Activated CD4-positive, alpha-beta T cell treated with anti-CD3 and anti-CD28 coated beads, Interleukin-2, Interleukin-4, amounts not matched to agents 100 ng/mL and 50 ng/mL, durations not matched to agents 16 hours and 8 hours (primary cell): ENCODE measurements around the gene GLIS1.

Experiments used
- DNase-seq: peaks from one replicate; pipeline ENCODE4 v3.0.0-alpha.2; 2020; ENCODE audit warnings: low spot score

GLIS1 gene

DNA sequence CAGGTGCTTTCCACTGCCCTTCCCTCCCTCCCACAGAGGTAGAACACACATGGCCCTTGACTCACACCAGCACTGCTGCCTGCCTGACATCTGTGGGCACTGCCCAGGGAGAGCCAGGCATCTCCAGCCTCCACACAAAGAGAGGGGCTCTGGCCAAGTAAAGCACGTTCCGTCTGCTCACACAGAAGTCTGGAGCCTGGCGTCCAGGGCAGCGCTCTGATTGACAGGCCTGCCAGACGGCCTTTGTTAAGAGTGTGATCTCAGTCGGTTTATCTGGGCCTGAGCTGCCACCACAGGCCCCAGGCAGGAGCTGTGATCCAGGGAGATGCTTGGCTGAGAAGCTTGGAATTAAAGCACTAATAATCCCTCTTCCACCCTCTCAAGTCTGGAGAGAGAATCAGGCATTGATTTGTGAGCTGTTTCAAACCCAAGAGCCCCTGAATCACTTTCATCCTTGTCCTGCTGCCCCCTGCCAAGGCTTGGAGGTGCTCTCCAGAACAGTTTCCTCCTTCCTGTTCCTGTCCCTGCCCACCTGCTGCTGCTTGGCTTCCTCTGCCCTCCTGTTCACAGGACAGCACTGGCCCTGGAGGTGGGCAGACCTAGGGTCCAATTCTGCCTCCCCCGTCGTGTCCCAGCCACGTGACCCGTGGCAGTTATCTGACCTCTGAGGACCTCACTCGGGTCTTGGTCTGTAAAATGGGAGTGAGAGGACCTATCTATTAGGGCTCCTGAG lies 276.0 kb downstream of the GLIS1 start:
- DNase-seq, result no peak

DNA sequence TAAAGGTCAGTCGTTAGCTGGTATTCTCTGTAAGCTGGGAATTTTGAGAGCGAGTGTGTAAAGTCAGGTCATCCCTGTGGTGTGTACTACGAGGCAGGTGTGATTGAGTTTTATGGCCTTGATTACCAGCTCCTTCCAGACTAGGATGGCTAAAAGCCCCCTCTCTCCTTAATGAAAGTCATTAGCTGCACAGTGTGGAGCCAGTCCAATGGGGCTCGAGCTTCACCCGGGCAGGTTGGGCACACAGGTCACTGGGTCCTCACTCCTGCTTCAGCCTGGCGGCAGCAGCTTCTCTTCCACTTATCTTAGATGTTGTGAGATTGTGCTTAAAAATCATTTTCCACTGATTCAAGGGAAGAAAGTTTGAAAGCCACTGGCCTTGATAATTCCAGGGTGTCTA lies 276.8 kb downstream of the GLIS1 start:
- no peak for DNase-seq

DNA sequence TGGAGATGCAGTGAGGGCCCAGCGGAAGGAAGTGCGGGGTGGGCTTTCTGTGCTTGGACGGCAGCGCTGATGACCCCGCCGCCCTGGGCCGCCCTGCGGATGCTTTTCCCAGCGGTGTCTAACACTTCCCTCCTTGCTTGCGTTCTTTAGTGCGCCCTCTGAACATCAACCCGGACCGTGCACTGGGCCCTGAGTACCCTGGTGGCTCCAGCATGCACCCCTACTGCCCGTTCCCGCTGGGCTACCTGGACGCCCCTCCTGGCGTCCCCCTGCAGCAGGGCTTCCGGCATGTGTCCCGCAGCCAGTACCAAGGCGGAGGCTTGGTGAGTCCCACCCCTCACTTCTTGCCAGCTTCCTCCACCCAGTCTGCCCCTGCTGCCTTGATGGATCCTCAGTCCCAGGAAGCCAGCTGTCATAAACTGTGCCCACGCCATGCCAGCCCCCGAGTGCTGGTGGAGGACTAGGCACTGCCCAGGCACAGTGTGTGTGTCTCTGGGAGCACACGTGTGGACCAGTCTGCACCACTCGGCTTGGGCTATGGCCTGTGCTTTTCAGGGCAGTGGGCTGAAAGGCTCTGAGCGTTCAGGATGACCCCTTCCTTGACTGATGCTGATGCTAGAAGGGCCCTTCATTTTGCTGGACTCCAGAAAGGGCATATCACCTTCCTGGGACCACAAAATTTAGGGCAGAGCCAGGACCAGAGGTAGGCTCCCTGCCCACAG lies 277.5 kb downstream of the GLIS1 start:
- DNase-seq, result no peak

DNA sequence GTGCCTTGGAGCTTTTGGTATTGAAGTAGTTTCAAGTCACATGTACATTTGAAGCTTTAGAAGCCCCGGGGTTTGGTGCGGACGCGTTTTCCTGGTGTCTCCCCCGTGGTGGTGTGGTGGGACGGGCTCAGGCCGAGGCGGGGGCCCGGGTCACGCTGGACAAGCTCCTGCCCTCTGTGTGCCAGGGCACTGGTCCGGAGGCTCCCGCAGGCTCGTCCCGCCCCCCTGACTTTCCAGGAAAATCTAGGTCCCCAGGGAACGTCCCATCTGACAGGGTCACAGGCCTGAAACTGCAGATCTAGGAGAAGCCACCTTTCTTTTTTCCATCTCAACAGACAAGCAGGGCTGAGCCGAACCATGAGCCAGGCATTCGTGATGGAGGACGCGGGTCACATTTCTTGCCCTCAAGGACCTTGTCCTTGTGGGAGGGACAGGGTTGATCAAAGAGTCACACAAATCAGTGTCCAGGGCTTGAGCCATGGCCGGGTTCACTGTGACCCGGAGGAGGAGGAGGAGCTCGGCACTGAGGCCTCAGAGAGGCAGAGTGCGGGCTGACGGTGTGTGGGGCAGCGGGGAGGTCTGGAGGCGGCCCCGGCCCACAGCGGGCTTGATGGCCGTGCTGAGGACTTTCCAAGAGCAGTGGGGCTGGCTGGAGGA lies 278.2 kb downstream of the GLIS1 start:
- DNase-seq, result no peak

DNA sequence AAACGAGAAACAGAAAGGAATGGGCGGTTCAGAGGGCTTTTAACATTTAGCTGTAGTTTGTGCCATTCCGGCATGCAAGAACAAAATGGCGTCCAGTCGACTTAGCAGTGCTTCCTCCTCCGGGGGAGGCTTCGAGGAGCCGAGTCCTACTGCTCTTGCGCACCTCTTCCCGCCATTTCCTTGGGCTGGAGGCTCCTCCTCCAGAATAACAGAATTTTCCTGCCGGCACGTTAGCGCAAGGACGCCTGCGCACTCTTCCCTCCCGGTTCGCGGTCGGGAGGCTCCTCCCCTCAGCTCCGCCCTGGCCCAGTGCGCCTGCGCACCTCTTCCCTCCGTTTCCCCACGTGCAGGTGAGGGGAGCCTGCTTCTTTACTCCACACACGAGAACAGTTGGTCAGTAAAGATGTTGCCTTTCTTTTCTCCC lies 278.7 kb downstream of the GLIS1 start:
- no peak for DNase-seq

DNA sequence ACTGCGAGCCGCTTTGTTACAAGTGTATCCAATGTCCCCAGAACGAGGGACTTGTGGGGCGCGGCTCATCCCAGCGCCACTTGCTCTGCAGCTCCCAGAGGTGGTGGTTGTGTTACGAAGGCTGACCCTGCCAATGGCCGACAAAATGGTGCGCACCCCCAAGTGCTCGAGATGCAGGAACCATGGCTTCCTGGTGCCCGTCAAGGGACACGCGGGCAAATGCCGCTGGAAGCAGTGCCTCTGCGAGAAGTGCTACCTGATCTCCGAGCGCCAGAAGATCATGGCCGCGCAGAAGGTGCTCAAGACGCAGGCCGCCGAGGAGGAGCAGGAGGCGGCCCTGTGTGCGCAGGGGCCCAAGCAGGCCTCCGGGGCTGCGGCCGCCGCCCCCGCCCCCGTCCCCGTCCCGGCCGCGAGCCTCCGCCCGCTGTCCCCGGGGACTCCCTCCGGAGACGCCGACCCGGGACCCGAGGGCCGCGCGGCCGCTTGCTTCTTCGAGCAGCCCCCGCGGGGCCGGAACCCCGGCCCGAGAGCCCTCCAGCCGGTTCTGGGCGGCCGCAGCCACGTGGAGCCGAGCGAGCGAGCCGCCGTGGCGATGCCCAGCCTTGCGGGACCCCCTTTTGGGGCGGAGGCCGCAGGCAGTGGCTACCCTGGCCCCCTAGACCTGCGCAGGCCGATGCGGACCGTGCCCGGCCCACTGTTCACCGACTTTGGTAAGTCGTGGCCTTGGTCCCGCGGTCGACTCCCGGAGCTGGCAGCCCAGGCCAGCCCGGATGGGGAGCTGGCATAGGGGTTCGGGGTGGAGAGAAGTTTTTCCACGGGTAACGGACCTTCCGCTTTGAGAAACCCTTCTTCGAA lies 279.4 kb downstream of the GLIS1 start, which contains the start of gene DMRTB1:
DMRTB1 (plus strand) TSS at position 79 of the 855 bp plus-strand sequence; CDS start at position 134, 55 bp downstream.
- no peak for DNase-seq

DNA sequence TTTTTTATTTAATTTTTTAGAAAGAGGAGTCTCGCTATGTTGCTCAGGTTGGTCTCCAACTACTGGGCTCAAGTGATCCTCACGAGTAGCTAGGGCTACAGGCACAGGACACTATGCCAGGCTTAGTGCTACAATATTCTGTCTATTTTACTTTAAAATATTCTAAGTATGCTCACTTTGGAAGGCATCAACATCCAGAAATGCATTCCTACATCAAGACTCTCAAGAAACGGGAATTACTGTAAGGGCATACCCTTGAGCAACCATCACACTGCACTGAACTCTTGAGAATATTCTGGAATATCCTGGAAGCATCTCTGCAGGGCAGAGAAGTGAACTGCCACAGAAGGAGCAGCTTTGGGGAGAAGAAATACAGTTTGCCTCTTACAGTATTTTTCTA lies 280.3 kb downstream of the GLIS1 start:
- no peak for DNase-seq
